ENCODE measurements around the gene ZNF786. TPM values are rescaled to one million over a fixed set of nuclear protein-coding genes. Genes with fewer than 3 reads are reported as not detected.
"Not testable (repeated sequence)": the region's sequence is repeated elsewhere in the genome, so short reads cannot be mapped to it uniquely, and the experiment has no call there.

The ZNF786 gene
- total and polyA plus RNA-seq, 8 donors = 1.8 to 4.4 (median 2.7) TPM

GRCh38 chr7:149070372-149071125 lies 20.0 kb downstream of the ZNF786 start:
- DNase-seq (no peak), ATAC-seq (no peak), FAIRE-seq (no peak)
- no peaks in the 10 kb centered on the region for H3K9me3 ChIP-seq
- H3K27me3 ChIP-seq = no peaks in the 10 kb centered on the region
- no peak overlapping the region for H3K27ac ChIP-seq
- no peak for TF ChIP-seq CTCF (IDR thresholded peaks at IDR 0.05)
- 94 to 95% methylated on average over 31 of the region's 31 CpGs for WGBS, 2 donors
- peaks cover 0 to 27% (median 7%) of the 10 kb centered on the region in 3 donors for H3K36me3 ChIP-seq
- intact Hi-C loops (cut with DNase I) = no loop called here
- no peaks in the 10 kb centered on the region for H3K4me1 ChIP-seq
- no peak overlapping the region for H3K4me3 ChIP-seq

- no peak for TF ChIP-seq CTCF (IDR thresholded peaks at IDR 0.05)
- ATAC-seq (no peak), DNase-seq (no peak), FAIRE-seq (no peak)
- WGBS, 2 donors = 71 to 75% methylated on average over 4 of the region's 4 CpGs
- no peak overlapping the region for H3K4me3 ChIP-seq
- H3K27ac ChIP-seq = no peak overlapping the region
- H3K36me3 ChIP-seq = peaks cover 0 to 26% (median 7%) of the 10 kb centered on the region in 3 donors
- no peaks in the 10 kb centered on the region for H3K9me3 ChIP-seq
- H3K27me3 ChIP-seq = no peaks in the 10 kb centered on the region
- no peaks in the 10 kb centered on the region for H3K4me1 ChIP-seq
- intact Hi-C loops (cut with DNase I) = no loop called here
Measured at GRCh38 chr7:149067869-149068268, 22.6 kb downstream of the ZNF786 start.

GRCh38 chr7:149063476-149063875 lies 27.0 kb downstream of the ZNF786 start:
- TF ChIP-seq CTCF (IDR thresholded peaks at IDR 0.05) = no peak
- FAIRE-seq (no peak), ATAC-seq (no peak), DNase-seq (no peak)
- H3K27me3 ChIP-seq = no peaks in the 10 kb centered on the region
- H3K9me3 ChIP-seq = no peaks in the 10 kb centered on the region
- no peaks in the 10 kb centered on the region for H3K36me3 ChIP-seq
- H3K4me1 ChIP-seq = no peaks in the 10 kb centered on the region
- H3K4me3 ChIP-seq = no peak overlapping the region
- intact Hi-C loops (cut with DNase I) = loop anchor here in 1 of 3 donors (5.0 kb wide), 1 partner anchor 56 kb away; no protein-coding TSS in a partner anchor
- no peak overlapping the region for H3K27ac ChIP-seq

GRCh38 chr7:149062217-149062899 lies 28.2 kb downstream of the ZNF786 start:
- H3K9me3 ChIP-seq, H3K4me3 ChIP-seq, DNase-seq, H3K27ac ChIP-seq, H3K27me3 ChIP-seq, H3K4me1 ChIP-seq, FAIRE-seq, ATAC-seq, H3K36me3 ChIP-seq: not testable (repeated sequence)
- intact Hi-C loops (cut with DNase I) = loop anchor here in 1 of 3 donors (5.0 kb wide), 1 partner anchor 55 kb away; no protein-coding TSS in a partner anchor
- WGBS, 2 donors = 87 to 89% methylated on average over 10 of the region's 10 CpGs

GRCh38 chr7:149060156-149060555 lies 30.4 kb downstream of the ZNF786 start:
- Histone ChIP-seq H3K4me1 (no peaks in the 10 kb centered on the region), H3K36me3 (no peaks in the 10 kb centered on the region), H3K4me3 (no peak overlapping the region), H3K9me3 (no peaks in the 10 kb centered on the region), H3K27me3 (no peaks in the 10 kb centered on the region), H3K27ac (no peak overlapping the region)
- no peak for FAIRE-seq
- 16 to 32% methylated on average over 1 of the region's 1 CpG for WGBS, 2 donors
- intact Hi-C loops (cut with DNase I) = loop anchor here in 1 of 3 donors (5.0 kb wide), 1 partner anchor 53 kb away; no protein-coding TSS in a partner anchor
- ATAC-seq = no peak
- no peak for DNase-seq
- TF ChIP-seq CTCF (IDR thresholded peaks at IDR 0.05) = no peak

Data from pancreas (tissue), 10 donors.